H9 (cell line): ENCODE data around the gene SNED1. TPM values are rescaled to one million over a fixed set of nuclear protein-coding genes. Genes with fewer than 3 reads are reported as not detected.

Experiments used
- DNase-seq: peaks from one replicate; pipeline ENCODE4 v3.0.0-alpha.2; 2017
- H2AFZ ChIP-seq: one replicate; pipeline ENCODE4 v1.6.1; 2013; ENCODE audit warnings: mild to moderate bottlenecking, low read length, control low read depth, moderate library complexity
- H2AK5ac ChIP-seq: 2 replicates; pipeline ENCODE4 v1.6.1; 2013; ENCODE audit warnings: low read length, control low read depth, mixed read lengths; ENCODE audit not compliant: insufficient read length
- H2BK120ac ChIP-seq: one replicate; pipeline ENCODE4 v1.6.1; 2013; ENCODE audit warnings: low read depth, mild to moderate bottlenecking, low read length, control low read depth, inconsistent platforms; ENCODE audit not compliant: poor library complexity, severe bottlenecking
- H2BK12ac ChIP-seq: 2 replicates; pipeline ENCODE4 v1.6.1; 2013; ENCODE audit warnings: low read length, control low read depth, mixed read lengths, low read depth; ENCODE audit not compliant: insufficient read length
- H2BK15ac ChIP-seq: 2 replicates; pipeline ENCODE4 v1.6.1; 2013; ENCODE audit warnings: low read depth, low read length, control low read depth
- H2BK20ac ChIP-seq: one replicate; pipeline ENCODE4 v1.6.1; 2013; ENCODE audit warnings: low read depth, mild to moderate bottlenecking, low read length, control low read depth, inconsistent platforms; ENCODE audit not compliant: poor library complexity, severe bottlenecking
- H2BK5ac ChIP-seq: 2 replicates; pipeline ENCODE4 v1.6.1; 2013; ENCODE audit warnings: low read length, control low read depth, mixed read lengths; ENCODE audit not compliant: insufficient read length
- H3K14ac ChIP-seq: 2 replicates; pipeline ENCODE4 v1.6.1; 2013; ENCODE audit warnings: low read length, control low read depth; ENCODE audit not compliant: insufficient read depth
- H3K18ac ChIP-seq: 2 replicates; pipeline ENCODE4 v1.6.1; 2013; ENCODE audit warnings: low read depth, mild to moderate bottlenecking, mixed read lengths, low read length, control low read depth; ENCODE audit not compliant: insufficient read length
- H3K23ac ChIP-seq: 2 replicates; pipeline ENCODE4 v1.6.1; 2013; ENCODE audit warnings: low read length, control low read depth, mixed read lengths, low read depth; ENCODE audit not compliant: insufficient read length
- H3K23me2 ChIP-seq: 2 replicates; pipeline ENCODE4 v1.6.1; 2013; ENCODE audit warnings: low read depth, mild to moderate bottlenecking, mixed read lengths, low read length, control low read depth; ENCODE audit not compliant: insufficient read length, poor library complexity, severe bottlenecking
- H3K27ac ChIP-seq: 2 replicates; pipeline ENCODE4 v1.5.1; 2013; ENCODE audit warnings: low read length, control low read depth, mixed read lengths, low read depth; ENCODE audit not compliant: insufficient read length
- H3K27me3 ChIP-seq: 2 replicates; pipeline ENCODE4 v1.6.1; 2013; ENCODE audit warnings: low read length, control low read depth, inconsistent platforms; ENCODE audit not compliant: insufficient read depth
- H3K4ac ChIP-seq: 2 replicates; pipeline ENCODE4 v1.6.1; 2013; ENCODE audit warnings: low read depth, mild to moderate bottlenecking, control low read depth, inconsistent platforms, low read length, moderate library complexity
- H3K4me1 ChIP-seq: 2 replicates; pipeline ENCODE4 v1.6.1; 2013; ENCODE audit warnings: low read length, control low read depth, inconsistent platforms; ENCODE audit not compliant: insufficient read depth
- H3K4me2 ChIP-seq: 2 replicates; pipeline ENCODE4 v1.6.1; 2013; ENCODE audit warnings: low read length, control low read depth, mixed read lengths; ENCODE audit not compliant: insufficient read length, insufficient read depth
- H3K56ac ChIP-seq: 2 replicates; pipeline ENCODE4 v1.6.1; 2013; ENCODE audit warnings: low read depth, mild to moderate bottlenecking, mixed read lengths, low read length, control low read depth; ENCODE audit not compliant: insufficient read length
- H3K79me1 ChIP-seq: 2 replicates; pipeline ENCODE4 v1.6.1; 2013; ENCODE audit warnings: low read depth, mild to moderate bottlenecking, moderate library complexity, low read length, control low read depth, inconsistent platforms; ENCODE audit not compliant: insufficient read depth, poor library complexity, severe bottlenecking
- H3K79me2 ChIP-seq: 2 replicates; pipeline ENCODE4 v1.6.1; 2013; ENCODE audit warnings: low read length, control low read depth, inconsistent platforms; ENCODE audit not compliant: insufficient read depth
- H3K9ac ChIP-seq: 2 replicates; pipeline ENCODE4 v1.6.1; 2013; ENCODE audit warnings: low read length, control low read depth, mixed read lengths; ENCODE audit not compliant: insufficient read length; ENCODE audit errors: extremely low read depth
- H3K9me3 ChIP-seq: one replicate; pipeline ENCODE4 v1.6.1; 2013; ENCODE audit warnings: low read depth, low read length, inconsistent platforms; ENCODE audit not compliant: control insufficient read depth
- H3T11ph ChIP-seq: one replicate; pipeline ENCODE4 v1.6.1; 2013; ENCODE audit warnings: mild to moderate bottlenecking, low read length, control low read depth, inconsistent platforms
- H4K20me1 ChIP-seq: one replicate; pipeline ENCODE4 v1.6.1; 2013; ENCODE audit not compliant: control insufficient read depth, insufficient read length, insufficient read depth
- H4K5ac ChIP-seq: 2 replicates; pipeline ENCODE4 v1.6.1; 2013; ENCODE audit warnings: low read depth, mild to moderate bottlenecking, mixed read lengths, low read length, control low read depth; ENCODE audit not compliant: insufficient read length
- H4K8ac ChIP-seq: replicated peaks from 2 replicates; pipeline ENCODE4 v1.6.1; 2013; ENCODE audit warnings: low read length, control low read depth, mixed read lengths, low read depth; ENCODE audit not compliant: insufficient read length
- H4K91ac ChIP-seq: 2 replicates; pipeline ENCODE4 v1.6.1; 2013; ENCODE audit warnings: low read depth, mild to moderate bottlenecking, moderate library complexity, mixed read lengths, low read length, control low read depth; ENCODE audit not compliant: insufficient read length
- H3K27ac Mint-ChIP-seq, 3 experiments: 2 replicates in 2 of 3; 3 replicates in 1 of 3; pipeline ENCODE4 v1.8.0; 2020 to 2021; ENCODE audit warnings: mixed read lengths in 3 of 3, mild to moderate bottlenecking in 1 of 3, moderate library complexity in 1 of 3
- H3K27me3 Mint-ChIP-seq: 2 replicates; pipeline ENCODE4 v1.8.0; 2021; ENCODE audit warnings: low read depth, mild to moderate bottlenecking, moderate library complexity, mixed read lengths
- H3K36me3 Mint-ChIP-seq, 3 experiments: 2 replicates in 2 of 3; 3 replicates in 1 of 3; pipeline ENCODE4 v1.8.0; 2020 to 2021; ENCODE audit warnings: low read depth in 3 of 3, mixed read lengths in 3 of 3; ENCODE audit not compliant: insufficient read depth in 1 of 3
- H3K4me1 Mint-ChIP-seq, 2 experiments: 2 replicates each; pipeline ENCODE4 v1.8.0; 2020; ENCODE audit warnings: mixed read lengths in 2 of 2
- H3K4me3 Mint-ChIP-seq, 2 experiments: 2 replicates in 1 of 2; 3 replicates in 1 of 2; pipeline ENCODE4 v1.8.0; 2020 to 2021; ENCODE audit warnings: mild to moderate bottlenecking in 2 of 2, mixed read lengths in 2 of 2, moderate library complexity in 1 of 2
- H3K9me3 Mint-ChIP-seq, 2 experiments: 2 replicates in 1 of 2; 3 replicates in 1 of 2; pipeline ENCODE4 v1.8.0; 2020; ENCODE audit warnings: mild to moderate bottlenecking in 2 of 2, mixed read lengths in 2 of 2, moderate library complexity in 1 of 2
- CTCF ChIP-seq: fragments of 200-600 bp; sonication (generic); conservative IDR thresholded peaks from 3 replicates; pipeline ENCODE4 v1.8.0; 2021; ENCODE audit warnings: antibody characterized with exemption, mild to moderate bottlenecking
- WGBS: extraction: QIAGEN DNeasy Blood & Tissue Kit; methylation state at CpG from one replicate; pipeline ENCODE4 v1.1.7; 2013; ENCODE audit warnings: missing lambda C conversion rate, low lambda C conversion rate, mixed read lengths; ENCODE audit not compliant: insufficient read length; ENCODE audit errors: extremely low coverage; 5-methylcytosine and 5-hydroxymethylcytosine counted together
- total RNA-seq: library from RNA; stranded (reverse); gene quantifications from 2 replicates; pipeline ENCODE4 v1.2.1, GENCODE V29; 2021

The SNED1 gene
- total RNA-seq, 1 experiment from 2014 or later = 2.5 TPM

DNA sequence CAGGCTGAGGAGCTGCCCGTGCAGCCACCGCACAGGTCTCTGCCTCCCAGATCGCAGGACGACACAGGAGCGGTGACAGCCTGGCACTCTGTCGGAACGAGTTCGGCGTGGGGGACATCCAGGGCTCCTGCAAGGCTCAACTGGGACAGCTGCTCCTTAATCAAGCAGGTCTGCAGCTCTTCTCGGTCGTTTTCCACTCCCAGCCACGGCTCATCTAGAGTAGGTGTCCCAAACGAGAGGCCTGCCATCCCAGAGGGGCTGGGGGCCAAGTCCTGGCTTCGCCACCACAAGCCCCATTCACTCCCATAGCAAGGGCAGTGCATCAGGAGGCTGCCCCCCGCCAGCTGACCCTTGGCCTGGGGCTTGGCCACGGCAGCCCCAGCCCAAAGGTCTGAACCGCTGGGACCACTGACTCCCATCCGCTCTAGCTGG is 128.4 kb downstream of the SNED1 start:
- H3K9me3 ChIP-seq = no peaks in the 10 kb centered on the region
- Mint-ChIP-seq H3K27me3 (no peaks in the 10 kb centered on the region), H3K4me1 (no peaks in the 10 kb centered on the region), H3K9me3 (no peaks in the 10 kb centered on the region), H3K27ac (no peak overlapping the region; a peak in 1 of 7 replicates), H3K36me3 (peaks cover 7 to 44% (median 24%) of the 10 kb centered on the region in 3 experiments; a peak in 6 of 7 replicates), H3K4me3 (no peak overlapping the region)
- H2BK20ac ChIP-seq = no peak overlapping the region
- H3K4ac ChIP-seq = no peak overlapping the region
- no peaks in the 10 kb centered on the region for H3K27me3 ChIP-seq
- H2AFZ ChIP-seq = no peak overlapping the region
- H2AK5ac ChIP-seq = no peak overlapping the region
- H3K27ac ChIP-seq = no peak overlapping the region
- H3K79me2 ChIP-seq = no peaks in the 10 kb centered on the region
- no peak overlapping the region for H4K5ac ChIP-seq
- H3K23me2 ChIP-seq = no peaks in the 10 kb centered on the region
- no peak overlapping the region for H4K91ac ChIP-seq
- H3K18ac ChIP-seq = no peak overlapping the region
- no peak overlapping the region for H3K23ac ChIP-seq
- DNase-seq = no peak
- H3K14ac ChIP-seq = no peak overlapping the region
- H2BK15ac ChIP-seq = no peak overlapping the region
- no peak overlapping the region for H2BK12ac ChIP-seq
- H3K56ac ChIP-seq = no peak overlapping the region
- H3K4me1 ChIP-seq = no peaks in the 10 kb centered on the region
- no CpG with 5 or more reads among the region's 18 CpGs for WGBS
- H3T11ph ChIP-seq = no peak overlapping the region
- H2BK5ac ChIP-seq = no peak overlapping the region
- H3K79me1 ChIP-seq = no peaks in the 10 kb centered on the region
- no peaks in the 10 kb centered on the region for H4K20me1 ChIP-seq
- no peak overlapping the region for H3K4me2 ChIP-seq
- H4K8ac ChIP-seq = no peak overlapping the region
- no peak overlapping the region for H2BK120ac ChIP-seq
- H3K9ac ChIP-seq = no peak overlapping the region
- TF ChIP-seq CTCF = no peak
